Kasumi-1 (cell line): Measurements from ENCODE around the gene IRF2BPL.
"Not testable (repeated sequence)": the region's sequence is repeated elsewhere in the genome, so short reads cannot be mapped to it uniquely, and the experiment has no call there.

Source experiments
- DNase-seq, 2 experiments: peaks; one replicate each; lab custom pipeline; 2025; lab: John Stamatoyannopoulos, UW

Gene IRF2BPL

DNA sequence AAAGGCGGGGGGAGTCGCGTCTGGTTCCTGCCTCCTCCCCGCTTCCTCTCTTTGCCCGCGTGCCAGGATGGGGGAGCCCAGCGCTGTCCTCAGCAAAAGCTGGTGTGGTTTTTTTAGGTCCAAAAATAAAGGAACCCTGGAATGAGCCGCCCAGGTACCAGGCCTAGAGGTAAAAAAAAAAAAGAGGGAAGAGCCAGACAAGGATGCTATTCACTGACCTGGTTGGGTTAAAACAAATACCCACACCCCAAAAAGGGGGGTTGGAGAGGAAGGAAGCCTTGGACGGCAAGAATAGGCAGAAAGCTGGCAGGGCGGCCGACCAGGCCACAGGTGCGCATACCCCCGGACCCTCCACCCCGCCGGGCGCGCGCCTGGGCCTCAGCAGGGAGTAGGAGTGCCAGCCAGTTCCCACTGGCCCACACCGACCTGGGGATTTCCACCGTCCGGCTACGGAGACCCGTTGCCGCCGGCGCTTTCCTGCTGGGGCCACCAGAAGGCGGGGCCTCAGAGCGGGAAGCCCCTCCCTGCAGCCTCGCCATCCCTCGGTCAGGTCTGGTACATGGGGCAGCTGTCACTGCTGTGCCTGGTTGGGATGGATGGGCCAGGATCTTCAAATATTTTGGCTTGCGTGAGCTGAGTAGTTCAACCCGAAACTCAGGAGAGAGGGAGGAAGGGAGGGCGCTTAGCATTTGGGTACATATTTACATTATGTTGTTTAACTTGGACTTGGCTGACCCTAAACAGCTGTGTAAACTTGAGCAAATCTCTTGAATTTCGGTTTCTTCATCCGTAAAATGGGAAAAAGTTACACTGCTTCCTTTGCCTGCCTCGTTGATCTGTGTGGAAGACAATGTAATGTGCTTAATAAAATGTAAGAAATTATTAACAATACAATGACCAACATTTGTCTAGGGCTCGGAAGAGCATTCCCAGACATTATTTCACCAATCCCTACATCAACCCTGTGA lies 5.4 kb upstream of the IRF2BPL start:
- peak; percentile 58 to 78 for DNase-seq

- DNase-seq, result peak; percentile 92 to 94
Measured at GRCh38 chr14:77032844-77033621, 4.5 kb upstream of the IRF2BPL start.

DNA sequence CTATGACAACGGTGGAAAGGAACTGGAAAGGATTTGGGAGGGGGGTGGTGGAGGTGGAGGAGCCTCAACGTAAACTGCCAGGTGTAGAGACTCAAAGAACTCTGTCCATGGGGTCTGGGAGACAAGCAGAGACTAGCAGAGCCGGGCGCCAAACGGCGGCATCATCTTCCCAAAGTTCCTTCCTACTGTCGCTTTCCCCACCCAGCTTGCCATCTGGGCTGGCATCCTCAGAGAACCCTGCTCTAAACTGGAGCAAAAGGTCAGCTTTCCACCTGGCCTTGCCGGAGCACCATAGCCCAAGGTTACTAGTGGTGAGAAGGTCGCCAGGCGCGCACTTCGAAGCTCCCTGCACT lies 4.0 kb upstream of the IRF2BPL start:
- DNase-seq, result no peak

GRCh38 chr14:77031759-77032490 lies 3.4 kb upstream of the IRF2BPL start:
- no peak for DNase-seq

- DNase-seq, result no peak
Measured at GRCh38 chr14:77027538-77028383, 747 bp downstream of the IRF2BPL start.

DNA sequence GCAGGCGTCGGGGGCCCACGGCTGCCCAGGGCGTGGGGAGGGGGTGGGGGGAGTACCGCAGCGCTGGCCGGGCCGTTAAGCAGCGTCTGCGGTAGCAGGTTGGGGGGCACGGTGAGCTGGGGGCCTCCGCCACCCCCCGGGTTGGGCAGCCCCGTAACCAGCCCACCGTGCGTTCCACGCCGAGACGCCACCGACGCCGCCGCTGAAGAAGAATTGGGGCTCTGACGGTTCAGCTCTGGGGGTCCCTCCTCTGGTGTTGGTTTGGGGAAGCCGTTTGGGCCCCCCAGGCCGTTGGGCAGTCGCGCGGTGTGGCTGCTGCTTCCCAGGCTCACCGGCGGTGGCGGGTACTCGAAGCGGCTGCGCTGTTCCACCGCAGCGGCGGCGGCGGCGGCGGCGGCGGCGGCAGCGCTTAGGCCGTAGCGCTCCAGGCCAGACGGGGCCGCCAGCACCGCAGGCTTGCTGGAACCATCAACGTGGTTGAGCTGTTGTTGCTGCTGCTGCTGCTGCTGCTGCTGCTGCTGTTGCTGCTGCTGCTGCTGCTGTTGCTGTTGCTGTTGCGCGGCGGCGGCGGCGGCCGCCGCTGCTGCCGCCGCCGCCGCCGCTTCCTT lies 1.5 kb downstream of the IRF2BPL start:
- peak in 1 of 2 experiments; percentile 29 for DNase-seq

GRCh38 chr14:77026166-77026929 lies 2.2 kb downstream of the IRF2BPL start:
- no peak for DNase-seq

DNA sequence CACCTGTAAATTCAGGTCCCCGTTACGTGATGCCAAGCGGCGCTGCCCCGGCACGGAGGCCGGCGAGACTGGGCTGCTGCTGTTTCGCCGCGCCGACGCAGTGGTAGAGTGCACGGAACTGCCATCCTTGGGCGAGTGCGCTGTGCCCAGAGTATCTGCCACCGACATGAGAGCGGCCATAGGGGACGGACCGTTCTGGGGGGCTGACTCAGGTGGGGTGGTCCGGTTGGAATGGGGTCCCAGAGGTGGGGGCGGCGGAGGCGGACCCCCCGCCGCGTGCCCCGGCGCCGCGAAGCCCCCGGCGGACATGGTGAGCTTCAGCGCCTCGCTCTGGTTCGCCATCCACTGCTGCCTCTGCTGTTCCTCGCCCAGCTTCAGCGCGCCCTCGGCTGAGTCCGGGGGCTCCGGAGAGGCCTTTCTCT lies 2.8 kb downstream of the IRF2BPL start:
- no peak for DNase-seq

GRCh38 chr14:77024171-77024691 lies 4.3 kb downstream of the IRF2BPL start:
- DNase-seq, result no peak

DNA sequence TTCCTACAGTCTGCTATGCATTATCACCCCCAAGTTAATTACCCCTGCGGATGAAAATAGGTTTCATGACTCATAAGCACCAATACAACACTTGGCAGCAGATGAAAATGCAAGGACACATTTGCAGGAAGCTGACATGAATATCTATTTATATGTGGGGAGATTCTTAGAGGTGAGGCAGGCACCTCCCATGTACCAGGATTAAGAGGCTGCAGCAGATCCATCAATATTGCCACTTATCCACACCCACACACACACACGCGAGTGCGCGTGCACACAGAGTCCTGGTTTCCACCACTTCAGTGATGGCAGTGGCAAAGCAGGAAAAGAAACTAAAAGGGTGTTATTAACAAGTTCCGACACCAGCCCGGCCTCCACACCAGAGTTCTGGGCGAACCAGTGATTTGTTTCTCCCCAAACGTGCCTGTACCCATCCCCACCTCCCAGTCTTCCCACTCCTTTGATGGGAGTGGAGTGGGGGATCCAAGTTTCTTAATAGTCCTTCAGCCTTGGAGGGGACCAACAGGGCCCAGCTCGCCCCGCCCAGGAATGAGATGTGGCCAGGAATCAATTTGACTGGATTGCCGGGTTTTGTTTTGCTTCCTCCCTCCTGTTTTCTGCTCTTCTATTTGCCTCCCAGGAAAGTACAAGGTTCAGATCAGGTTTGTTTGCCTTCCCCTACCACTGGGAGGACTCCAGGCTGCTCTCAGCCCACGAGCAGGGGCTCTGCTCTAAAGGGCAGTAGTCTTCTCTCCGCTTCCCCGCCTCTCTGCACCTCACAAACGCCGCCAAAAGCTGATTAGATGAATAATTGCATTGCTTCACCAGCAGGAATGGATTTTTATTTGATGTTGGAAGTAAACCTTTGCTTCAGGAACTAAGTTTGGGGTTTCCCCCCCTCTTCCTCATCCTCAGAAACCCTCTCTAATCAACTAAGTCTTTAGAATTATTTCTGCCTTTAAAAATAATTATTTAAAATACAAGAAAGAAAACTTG lies 5.2 kb downstream of the IRF2BPL start:
- no peak for DNase-seq

GRCh38 chr14:77022236-77022852 lies 6.2 kb downstream of the IRF2BPL start:
- no peak for DNase-seq

- not testable (repeated sequence) for DNase-seq
Measured at GRCh38 chr14:77021424-77021823, 7.1 kb downstream of the IRF2BPL start.

- DNase-seq, result no peak
Measured at GRCh38 chr14:77018785-77019184, 9.7 kb downstream of the IRF2BPL start.

DNA sequence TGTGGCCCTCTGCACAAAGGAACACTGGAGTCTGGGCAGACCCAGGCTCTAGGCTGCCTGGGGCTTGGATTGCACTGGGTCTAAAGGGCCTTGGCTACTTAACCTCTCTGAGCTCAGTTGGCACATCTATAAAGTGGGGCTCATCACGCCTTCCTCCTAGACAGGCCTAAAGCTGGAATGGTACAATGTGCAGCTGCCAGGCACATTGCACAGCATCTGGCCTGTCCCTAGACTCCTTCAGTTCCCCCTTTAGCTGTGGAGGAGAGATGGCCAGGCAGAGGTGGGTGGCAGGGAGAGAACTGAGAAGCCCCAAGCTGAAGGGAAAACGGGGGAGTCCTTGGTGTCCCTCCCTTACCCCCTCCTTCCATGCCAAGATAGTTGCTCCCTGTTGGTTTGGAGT lies 10.8 kb downstream of the IRF2BPL start:
- DNase-seq, result no peak

- DNase-seq, result no peak
Measured at GRCh38 chr14:77014734-77015133, 13.8 kb downstream of the IRF2BPL start.

- no peak for DNase-seq
Measured at GRCh38 chr14:77014004-77014604, 14.4 kb downstream of the IRF2BPL start.

- no peak for DNase-seq
Measured at GRCh38 chr14:77012193-77012765, 16.2 kb downstream of the IRF2BPL start.
